Calu3 (cell line): ENCODE data around the gene SNURF. TPM values are rescaled to one million over a fixed set of nuclear protein-coding genes. Genes with fewer than 3 reads are reported as not detected.
"Not testable (repeated sequence)": the region's sequence is repeated elsewhere in the genome, so short reads cannot be mapped to it uniquely, and the experiment has no call there.

ENCODE experiments used
- BruUV-seq: library from RNA; stranded (reverse); fragments of 400-500 nt; replicated peaks from 2 replicates; lab custom pipeline; 2021; lab: Mats Ljungman, UMichigan
- CTCF ChIA-PET: fragments of 300-600 bp; sonication (Branson Sonifier 250); formaldehyde crosslinking; loops from one replicate; lab custom pipeline; 2022; ENCODE audit warnings: antibody characterized with exemption; lab: Charles Lee
- DNase-seq: peaks from one replicate; pipeline ENCODE4 v3.0.0; 2022
- H3K27ac Mint-ChIP-seq: one replicate; pipeline ENCODE4 v1.8.0; 2022; ENCODE audit warnings: mixed read lengths; ENCODE audit not compliant: unreplicated experiment
- H3K27me3 Mint-ChIP-seq: one replicate; pipeline ENCODE4 v1.8.0; 2022; ENCODE audit warnings: mixed read lengths; ENCODE audit not compliant: unreplicated experiment
- H3K36me3 Mint-ChIP-seq: one replicate; pipeline ENCODE4 v1.8.0; 2022; ENCODE audit warnings: mild to moderate bottlenecking, moderate library complexity, mixed read lengths; ENCODE audit not compliant: insufficient read depth, unreplicated experiment
- H3K4me1 Mint-ChIP-seq: one replicate; pipeline ENCODE4 v1.8.0; 2022; ENCODE audit warnings: mild to moderate bottlenecking, low read depth, mixed read lengths; ENCODE audit not compliant: unreplicated experiment
- H3K4me3 Mint-ChIP-seq: one replicate; pipeline ENCODE4 v1.8.0; 2022; ENCODE audit warnings: mild to moderate bottlenecking, low read depth, moderate library complexity, mixed read lengths; ENCODE audit not compliant: unreplicated experiment
- H3K9me3 Mint-ChIP-seq: one replicate; pipeline ENCODE4 v1.8.0; 2022; ENCODE audit warnings: low read depth, mixed read lengths; ENCODE audit not compliant: unreplicated experiment
- intact Hi-C: fragments of 100-400 bp; cut with micrococcal nuclease; formaldehyde crosslinking; loops from one replicate; pipeline ENCODE4 v1.10.0; 2022; ENCODE audit not compliant: unreplicated experiment
- total RNA-seq: library from RNA; stranded (reverse); gene quantifications from 2 replicates; pipeline ENCODE4 v1.2.3, GENCODE V29; 2022
- TF ChIP-seq, protein P1 (sequence below): fragments of 200-600 bp; IDR thresholded peaks from one replicate; pipeline ENCODE4 v1.8.0; 2022; ENCODE audit warnings: antibody characterized with exemption; ENCODE audit not compliant: unreplicated experiment

Gene SNURF
- total RNA-seq, 1 experiment from 2014 or later = not detected

DNA sequence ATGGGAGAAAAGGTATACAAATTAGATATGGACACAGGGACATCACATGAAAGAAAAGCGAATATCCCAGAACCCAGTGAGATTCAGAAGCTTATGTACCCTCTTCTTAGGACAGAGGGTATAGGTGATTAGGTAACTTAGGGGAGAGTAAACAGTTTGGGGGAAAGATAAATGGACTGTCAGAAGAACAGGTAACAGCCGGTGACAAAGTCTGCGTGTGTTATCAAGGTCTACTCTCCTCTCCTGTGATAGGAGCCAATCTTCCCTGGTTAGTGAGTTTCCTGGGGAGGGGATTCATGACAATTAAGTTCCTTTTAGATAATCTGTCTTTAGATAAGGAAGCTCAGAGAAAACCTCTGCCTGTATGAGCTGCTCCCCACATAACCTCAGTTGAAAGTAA, 30.6 kb upstream of the SNURF start:
- no peaks in the 10 kb centered on the region for H3K36me3 Mint-ChIP-seq
- no peak for DNase-seq
- H3K4me1 Mint-ChIP-seq = no peaks in the 10 kb centered on the region
- peaks cover 5% of the 10 kb centered on the region for H3K9me3 Mint-ChIP-seq
- intact Hi-C loops = no loop called here
- H3K27me3 Mint-ChIP-seq = no peaks in the 10 kb centered on the region
- H3K27ac Mint-ChIP-seq = no peak overlapping the region
- BruUV-seq = no TSS peak
- CTCF ChIA-PET = no interaction called here
- TF ChIP-seq, protein P1, sequence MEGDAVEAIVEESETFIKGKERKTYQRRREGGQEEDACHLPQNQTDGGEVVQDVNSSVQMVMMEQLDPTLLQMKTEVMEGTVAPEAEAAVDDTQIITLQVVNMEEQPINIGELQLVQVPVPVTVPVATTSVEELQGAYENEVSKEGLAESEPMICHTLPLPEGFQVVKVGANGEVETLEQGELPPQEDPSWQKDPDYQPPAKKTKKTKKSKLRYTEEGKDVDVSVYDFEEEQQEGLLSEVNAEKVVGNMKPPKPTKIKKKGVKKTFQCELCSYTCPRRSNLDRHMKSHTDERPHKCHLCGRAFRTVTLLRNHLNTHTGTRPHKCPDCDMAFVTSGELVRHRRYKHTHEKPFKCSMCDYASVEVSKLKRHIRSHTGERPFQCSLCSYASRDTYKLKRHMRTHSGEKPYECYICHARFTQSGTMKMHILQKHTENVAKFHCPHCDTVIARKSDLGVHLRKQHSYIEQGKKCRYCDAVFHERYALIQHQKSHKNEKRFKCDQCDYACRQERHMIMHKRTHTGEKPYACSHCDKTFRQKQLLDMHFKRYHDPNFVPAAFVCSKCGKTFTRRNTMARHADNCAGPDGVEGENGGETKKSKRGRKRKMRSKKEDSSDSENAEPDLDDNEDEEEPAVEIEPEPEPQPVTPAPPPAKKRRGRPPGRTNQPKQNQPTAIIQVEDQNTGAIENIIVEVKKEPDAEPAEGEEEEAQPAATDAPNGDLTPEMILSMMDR = no peak
- no peak overlapping the region for H3K4me3 Mint-ChIP-seq

DNA sequence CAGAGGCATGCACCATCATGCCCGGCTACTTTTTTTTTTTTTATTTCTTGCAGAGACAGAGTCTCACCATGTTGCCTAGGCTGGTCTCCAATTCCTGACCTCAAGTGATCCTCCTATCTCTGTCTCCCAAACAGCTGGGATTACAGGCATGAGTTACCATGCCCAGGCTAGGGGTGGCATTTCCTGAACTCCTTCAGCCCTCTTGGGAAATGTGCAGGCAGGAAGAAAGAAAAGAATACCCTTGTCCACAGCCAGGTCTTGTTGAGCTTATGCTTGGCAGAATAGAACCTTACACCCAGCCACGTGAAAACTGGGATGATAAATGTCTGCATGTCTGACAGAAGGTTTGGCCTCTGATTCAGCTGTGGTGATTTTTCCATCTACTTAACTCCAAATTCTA, 30.2 kb upstream of the SNURF start:
- TF ChIP-seq, protein P1 = no peak
- no peak for DNase-seq
- BruUV-seq = no TSS peak
- Mint-ChIP-seq H3K36me3 (no peaks in the 10 kb centered on the region), H3K27me3 (no peaks in the 10 kb centered on the region), H3K4me1 (no peaks in the 10 kb centered on the region), H3K27ac (no peak overlapping the region), H3K9me3 (peaks cover 5% of the 10 kb centered on the region), H3K4me3 (no peak overlapping the region)
- intact Hi-C loops = no loop called here
- CTCF ChIA-PET = no interaction called here

DNA sequence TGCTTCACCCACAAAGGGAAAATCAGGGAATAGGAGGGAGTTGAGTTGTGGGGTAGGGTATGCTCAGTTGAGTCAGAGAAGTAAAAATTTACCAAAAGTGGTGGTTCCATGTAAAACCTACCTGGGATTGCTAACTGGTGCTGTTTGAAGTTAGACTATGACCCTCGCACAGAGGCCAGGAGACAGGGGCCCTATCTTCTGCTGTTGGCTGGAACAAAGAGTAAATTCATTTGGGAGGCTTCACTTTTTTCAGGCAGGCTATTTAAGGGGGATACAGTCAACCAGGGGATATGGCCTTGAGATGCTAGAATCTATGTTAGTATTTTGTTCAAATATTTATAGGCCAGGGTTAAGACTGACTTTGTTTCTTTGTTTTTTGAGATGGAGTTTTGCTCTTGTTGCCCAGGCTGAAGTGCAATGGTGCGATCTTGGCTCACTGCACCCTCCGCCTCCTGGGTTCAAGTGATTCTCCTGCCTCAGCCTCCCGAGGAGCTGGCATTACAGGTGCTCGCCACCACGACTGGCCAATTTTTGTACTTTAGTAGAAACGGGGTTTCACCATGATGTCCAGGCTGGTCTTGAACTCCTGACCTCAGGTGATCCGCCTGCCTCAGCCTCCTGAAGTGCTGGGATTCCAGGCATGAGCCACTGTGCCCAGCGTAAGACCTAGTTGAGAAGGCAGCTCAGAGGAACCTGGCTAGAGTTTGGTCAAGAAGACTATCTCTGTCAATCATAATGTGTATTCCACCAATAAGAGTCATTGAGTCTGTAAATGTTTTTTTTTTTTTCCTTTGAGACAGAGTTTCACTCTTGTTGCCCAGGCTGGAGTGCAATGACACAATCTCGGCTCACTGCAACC, 22.7 kb upstream of the SNURF start:
- H3K9me3 Mint-ChIP-seq, CTCF ChIA-PET, H3K36me3 Mint-ChIP-seq, DNase-seq, intact Hi-C loops, BruUV-seq, H3K27me3 Mint-ChIP-seq, H3K4me1 Mint-ChIP-seq, H3K27ac Mint-ChIP-seq, H3K4me3 Mint-ChIP-seq: not testable (repeated sequence)

DNA sequence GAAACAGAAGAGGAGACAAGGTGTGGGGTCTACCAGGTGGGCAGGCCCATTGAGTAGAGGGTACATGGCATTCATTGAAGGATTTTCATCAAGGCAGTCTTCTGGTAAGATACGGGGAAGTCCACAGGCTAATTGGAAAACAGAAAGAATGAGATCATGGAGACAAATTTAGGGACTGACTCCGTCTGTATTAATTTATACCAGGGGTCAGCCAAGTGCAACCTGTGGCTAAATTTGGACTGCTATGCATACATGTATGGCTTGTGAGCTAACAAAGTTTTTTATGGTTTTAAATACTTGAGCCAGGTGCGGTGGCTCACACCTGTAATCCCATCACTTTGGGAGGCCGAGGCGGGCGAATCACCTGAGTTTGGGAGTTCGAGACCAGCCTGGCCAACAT, 21.1 kb upstream of the SNURF start:
- no peak overlapping the region for H3K27ac Mint-ChIP-seq
- peaks cover 7% of the 10 kb centered on the region for H3K9me3 Mint-ChIP-seq

DNA sequence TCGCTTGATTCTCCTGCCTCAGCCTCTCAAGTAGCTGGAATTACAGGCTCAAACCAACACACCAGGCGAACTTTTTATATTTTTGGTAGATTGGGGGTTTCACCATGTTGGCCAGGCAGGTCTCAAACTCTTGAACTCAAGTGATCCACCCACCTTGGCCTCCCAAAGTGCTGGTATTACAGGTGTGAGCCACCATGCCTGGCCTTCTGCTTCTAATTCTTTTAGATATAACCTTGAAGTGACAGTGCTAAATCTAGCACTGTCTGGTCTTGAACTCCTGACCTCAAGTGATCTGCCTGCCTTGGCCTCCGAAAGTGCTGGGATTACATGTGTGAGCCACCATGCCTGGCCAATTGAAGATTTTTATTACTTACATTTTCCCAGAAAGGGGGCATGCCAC, 16.6 kb upstream of the SNURF start:
- not testable (repeated sequence) for H3K9me3 Mint-ChIP-seq, H3K36me3 Mint-ChIP-seq

More for the DNA sequence above, 21.1 kb upstream of the SNURF start:
- H3K4me1 Mint-ChIP-seq = no peaks in the 10 kb centered on the region
- TF ChIP-seq, protein P1 = no peak
- BruUV-seq = no TSS peak
- H3K27me3 Mint-ChIP-seq = no peaks in the 10 kb centered on the region
- no peaks in the 10 kb centered on the region for H3K36me3 Mint-ChIP-seq
- DNase-seq = no peak
- intact Hi-C loops = no loop called here
- H3K4me3 Mint-ChIP-seq = no peak overlapping the region
- CTCF ChIA-PET = no interaction called here

More for the DNA sequence above, 16.6 kb upstream of the SNURF start:
- H3K4me1 Mint-ChIP-seq, DNase-seq, H3K27ac Mint-ChIP-seq, H3K4me3 Mint-ChIP-seq, BruUV-seq, intact Hi-C loops, H3K27me3 Mint-ChIP-seq, CTCF ChIA-PET: not testable (repeated sequence)
